Hematopoietic multipotent progenitor cell treated with erythropoietin and hydrocortisone succinate and interleukin-3 and kit ligand, for 6 days (in vitro differentiated cells): ENCODE measurements around the gene EPHB1.

Experiments
- DNase-seq: peaks from one replicate; pipeline ENCODE4 v3.0.0-alpha.2; 2015

The EPHB1 gene

GRCh38 chr3:135235541-135235940 is 440.5 kb downstream of the EPHB1 start:
- no peak for DNase-seq

DNA sequence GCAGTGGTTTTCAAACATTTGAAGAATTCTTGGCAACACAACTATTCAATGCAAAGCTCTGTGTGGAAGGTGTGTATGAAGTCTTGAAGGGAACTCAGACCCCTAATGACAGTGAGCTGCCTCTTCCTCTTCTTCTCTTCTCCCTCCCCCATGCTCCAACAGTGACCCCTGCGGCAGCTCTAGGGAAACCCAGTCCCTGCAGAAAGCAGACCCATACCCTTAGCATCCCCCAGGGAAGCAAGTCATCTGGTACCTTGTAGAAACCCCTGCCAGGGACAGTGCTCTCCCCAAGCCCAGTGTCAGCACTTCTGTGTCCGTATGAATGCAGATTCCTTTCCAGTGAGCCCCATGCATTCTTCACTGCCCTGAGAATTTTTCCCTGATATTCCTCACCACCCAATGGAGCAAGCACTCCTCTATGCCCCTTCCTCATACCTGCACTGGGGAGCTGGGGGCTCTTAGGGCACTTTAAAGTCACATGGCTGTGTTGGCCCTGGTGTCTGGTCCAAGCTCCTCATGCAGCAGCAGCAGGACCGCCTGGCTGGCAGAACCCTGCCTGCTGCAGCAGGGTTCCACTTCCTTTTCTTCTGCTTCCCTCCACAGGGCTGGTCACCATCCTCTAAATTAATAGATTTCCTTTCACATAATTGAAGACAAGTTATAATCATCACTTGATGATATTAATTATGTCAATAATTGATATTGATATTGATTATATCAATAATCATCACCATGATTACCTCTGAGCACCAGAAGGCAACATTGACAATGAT is 442.5 kb downstream of the EPHB1 start:
- DNase-seq: no peak

- no peak for DNase-seq
Observed at GRCh38 chr3:135238236-135238830, 443.3 kb downstream of the EPHB1 start.

- DNase-seq: no peak
Observed at GRCh38 chr3:135238871-135239614, 444.0 kb downstream of the EPHB1 start.

GRCh38 chr3:135239615-135239884 is 444.5 kb downstream of the EPHB1 start:
- DNase-seq: no peak

DNA sequence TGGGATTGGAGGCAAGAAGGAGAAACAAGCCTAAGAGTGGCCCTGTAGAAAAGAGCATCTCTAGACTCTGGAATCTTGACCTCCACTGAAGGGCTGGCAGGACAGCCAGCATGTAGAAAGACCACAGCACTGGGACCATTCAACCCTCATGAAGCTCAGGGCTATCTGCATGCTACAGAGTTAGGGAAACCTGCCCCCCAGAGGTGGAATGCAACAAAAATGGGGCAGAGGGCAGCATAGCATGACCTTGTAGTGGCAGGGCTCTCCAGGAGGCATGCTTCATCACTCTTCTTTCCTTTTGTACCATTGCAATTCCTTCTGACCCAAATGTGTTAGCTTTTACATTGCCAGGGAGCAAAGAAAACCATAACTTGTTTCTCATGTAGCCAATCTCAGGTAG is 445.4 kb downstream of the EPHB1 start:
- DNase-seq: peak; percentile 8

DNA sequence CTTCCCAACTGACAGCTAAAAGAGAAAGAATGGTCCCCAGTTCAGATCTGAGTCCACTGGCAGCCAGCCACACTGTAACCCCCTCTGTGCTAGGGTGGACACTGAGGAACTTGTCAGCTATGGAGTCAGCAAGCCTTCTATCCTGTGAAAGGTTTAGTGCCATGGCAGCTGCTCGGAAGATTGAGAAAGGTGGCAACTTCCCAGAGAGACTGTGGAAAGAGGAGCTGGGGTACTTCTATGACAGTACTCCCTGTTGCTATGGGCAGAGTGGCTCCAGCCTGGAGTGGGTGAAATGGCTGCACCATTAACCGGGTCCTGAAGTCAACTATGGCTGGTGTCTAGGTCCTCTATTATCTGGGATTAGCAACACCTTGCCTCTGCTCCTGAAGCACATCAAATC is 447.2 kb downstream of the EPHB1 start:
- DNase-seq: no peak

DNA sequence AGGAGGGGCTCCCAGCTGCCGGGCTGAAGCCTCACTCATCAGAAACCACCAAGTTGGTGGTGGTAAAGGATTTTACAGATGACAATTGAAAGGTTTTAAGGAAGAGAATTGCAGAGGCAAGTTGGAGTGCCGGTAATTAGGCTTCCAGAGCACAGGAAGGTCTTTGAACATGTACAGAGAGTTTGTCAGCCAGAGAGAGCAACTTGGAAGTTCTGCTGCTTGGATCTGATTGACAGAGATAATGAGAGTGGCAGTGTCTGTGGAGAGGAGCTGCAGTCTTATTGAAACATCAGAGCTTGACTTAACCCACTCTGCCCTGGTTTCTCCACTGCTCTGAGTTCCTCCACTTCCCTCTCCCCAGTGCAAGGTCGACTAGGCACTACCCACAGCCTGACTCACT is 448.6 kb downstream of the EPHB1 start:
- no peak for DNase-seq

- no peak for DNase-seq
Observed at GRCh38 chr3:135246027-135246426, 451.0 kb downstream of the EPHB1 start.

DNA sequence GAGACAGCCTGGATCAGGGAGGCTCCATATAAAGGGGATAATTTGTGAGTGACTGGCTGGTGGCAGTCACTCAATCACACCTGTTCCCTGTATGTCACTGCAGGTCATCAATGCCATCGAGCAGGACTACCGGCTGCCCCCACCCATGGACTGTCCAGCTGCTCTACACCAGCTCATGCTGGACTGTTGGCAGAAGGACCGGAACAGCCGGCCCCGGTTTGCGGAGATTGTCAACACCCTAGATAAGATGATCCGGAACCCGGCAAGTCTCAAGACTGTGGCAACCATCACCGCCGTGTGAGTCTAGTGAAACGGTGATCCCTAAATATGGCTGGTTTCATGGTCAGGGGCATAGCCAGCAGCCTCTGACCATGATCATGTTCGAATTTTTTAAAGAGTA is 453.2 kb downstream of the EPHB1 start:
- DNase-seq: no peak

- DNase-seq: no peak
Observed at GRCh38 chr3:135249186-135249585, 454.1 kb downstream of the EPHB1 start.

DNA sequence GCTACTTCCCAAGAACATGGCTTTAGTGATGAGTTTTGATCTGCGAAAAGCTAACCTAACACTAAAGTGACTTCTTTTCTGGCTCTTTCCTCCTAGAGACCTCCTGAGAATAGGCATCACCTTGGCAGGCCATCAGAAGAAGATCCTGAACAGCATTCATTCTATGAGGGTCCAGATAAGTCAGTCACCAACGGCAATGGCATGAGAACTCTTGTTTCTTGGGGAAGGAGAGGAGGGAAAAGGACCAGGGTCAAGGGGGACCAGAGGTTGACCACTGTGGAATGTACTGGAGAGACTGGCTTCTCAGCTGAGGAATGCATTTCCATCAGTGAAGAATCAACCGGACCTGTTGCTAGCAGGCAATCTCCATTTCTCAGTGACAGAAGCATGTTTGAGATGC is 463.9 kb downstream of the EPHB1 start:
- no peak for DNase-seq

DNA sequence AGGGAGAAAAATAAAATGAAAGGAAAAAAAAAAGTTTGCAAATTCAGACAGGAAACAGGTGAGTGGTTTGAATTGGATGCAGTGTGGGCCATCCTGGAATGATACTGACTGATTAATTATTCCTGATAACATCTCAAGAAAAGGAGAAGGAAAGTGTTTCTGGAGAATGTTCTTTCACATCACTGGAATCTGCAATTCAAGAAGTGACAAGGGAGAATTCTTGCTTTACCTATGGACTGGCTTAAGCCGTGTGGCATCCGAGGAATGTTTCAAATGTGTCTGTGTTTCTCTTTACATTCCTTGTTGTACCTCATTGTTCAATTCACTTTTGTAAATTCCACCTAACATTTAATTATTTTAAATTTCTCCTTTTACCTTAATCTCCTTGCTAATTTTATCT is 465.0 kb downstream of the EPHB1 start:
- no peak for DNase-seq

GRCh38 chr3:135261214-135261775 is 466.2 kb downstream of the EPHB1 start:
- no peak for DNase-seq

- no peak for DNase-seq
Observed at GRCh38 chr3:135261916-135262315, 466.9 kb downstream of the EPHB1 start.

GRCh38 chr3:135262441-135262840 is 467.4 kb downstream of the EPHB1 start:
- no peak for DNase-seq

DNA sequence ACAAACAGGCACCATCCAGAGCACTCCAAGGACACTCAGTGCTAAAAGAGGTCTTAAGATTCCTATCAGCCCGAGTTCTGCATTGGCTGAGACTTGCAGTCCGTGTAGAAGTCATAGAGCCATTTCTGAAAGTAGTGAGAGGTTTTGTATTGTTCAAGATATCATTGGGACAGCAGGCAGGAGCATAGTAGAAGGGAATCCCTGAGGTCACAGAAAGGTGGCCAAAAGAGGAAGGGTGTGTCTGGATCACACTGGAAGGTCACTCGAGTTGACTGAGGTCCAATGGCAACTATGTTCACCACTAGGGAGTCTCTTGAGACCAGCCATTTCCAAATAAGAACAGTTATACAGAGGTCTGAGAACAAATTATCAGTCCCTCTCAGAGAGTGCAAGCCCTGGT is 468.3 kb downstream of the EPHB1 start:
- DNase-seq: no peak

DNA sequence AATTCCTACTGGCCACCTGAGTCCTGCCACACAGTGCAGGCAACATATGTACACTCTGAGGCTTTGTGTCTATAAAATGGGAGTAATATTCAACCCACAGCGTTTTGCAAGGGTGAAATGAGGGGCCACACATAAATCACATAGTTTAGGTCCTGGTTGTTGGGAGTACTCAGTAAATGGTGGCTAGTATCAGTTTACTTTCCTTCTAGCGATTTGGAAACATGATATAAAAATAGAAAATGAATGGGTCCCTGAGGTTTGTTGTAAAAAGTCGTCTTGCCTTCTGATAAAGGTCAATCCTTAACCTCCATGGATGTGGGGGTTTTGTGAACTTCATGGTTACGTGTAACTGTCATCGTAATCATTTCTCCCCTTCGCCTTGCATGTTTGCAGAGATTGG is 472.4 kb downstream of the EPHB1 start:
- no peak for DNase-seq

DNA sequence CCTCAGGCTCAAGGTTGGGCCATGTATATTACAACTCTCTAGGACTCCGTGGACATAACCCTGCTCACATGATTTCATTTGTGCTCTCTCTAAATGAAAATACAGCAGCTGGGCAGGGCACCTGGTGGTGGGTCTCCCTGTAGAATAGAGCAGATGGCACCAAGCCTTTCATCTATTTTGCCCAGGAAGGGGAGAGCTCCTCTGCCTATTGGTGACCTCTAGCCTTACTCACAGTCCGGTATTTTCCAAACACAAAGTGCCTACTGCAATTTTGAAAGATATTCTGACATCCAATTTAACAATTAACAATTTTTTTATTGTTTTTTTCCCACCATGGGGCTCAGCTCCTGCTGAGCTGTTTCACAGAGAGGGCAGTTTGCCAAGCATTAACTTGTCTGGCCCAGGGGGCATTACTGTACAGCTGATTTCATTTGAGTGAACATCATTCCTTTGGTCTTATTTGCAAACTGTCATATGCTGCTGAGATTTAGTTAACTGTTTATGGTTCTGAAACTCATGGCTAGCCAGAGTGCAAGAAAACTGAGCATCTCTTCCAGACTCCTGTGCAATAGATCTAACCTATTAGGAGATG is 474.0 kb downstream of the EPHB1 start:
- DNase-seq: no peak

DNA sequence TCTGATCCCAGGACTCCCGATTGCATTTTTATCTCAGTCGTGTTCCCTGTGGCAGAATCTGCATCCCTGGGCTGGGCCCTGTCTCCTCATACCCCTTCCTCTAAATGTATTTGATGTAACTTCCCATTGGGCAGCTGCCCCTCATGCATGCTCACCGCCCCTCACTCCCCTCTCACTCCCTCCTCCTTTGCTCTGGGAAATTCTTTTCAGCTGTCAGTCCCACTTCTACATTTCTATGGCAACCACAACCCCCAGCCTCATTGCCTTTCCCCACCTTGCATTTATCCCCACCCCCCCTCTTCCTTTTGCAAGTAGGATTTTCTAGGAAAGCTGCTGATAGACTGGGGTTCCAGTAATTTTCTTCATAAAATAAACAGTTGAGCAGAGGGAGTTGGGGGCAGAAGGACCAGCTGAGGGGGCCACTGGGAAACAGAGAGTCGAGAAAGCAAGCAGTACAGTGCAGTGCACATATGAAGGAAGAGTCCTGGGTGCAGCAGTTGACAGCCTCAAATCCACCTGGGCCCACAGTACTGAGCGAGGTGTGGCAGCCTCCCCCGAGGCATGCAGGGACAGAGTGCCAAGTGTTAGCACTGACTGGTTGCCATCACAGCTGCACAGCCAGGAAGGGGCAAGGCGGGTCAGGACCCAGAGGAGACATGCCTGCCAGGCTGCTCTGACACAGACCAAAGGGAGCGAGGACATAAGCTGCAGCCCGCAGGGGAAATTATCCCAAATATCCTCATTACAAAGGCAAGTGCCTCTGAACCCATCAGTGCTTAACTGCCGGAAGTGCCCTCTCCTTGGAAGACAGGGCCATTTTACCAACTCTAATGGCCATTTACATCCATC is 476.3 kb downstream of the EPHB1 start:
- DNase-seq: no peak

- DNase-seq: no peak
Observed at GRCh38 chr3:135272026-135272669, 477.1 kb downstream of the EPHB1 start.

- no peak for DNase-seq
Observed at GRCh38 chr3:135292162-135292561, 497.1 kb downstream of the EPHB1 start.
